ENCODE measurements around the gene SDC4. TPM values are rescaled to one million over a fixed set of nuclear protein-coding genes. Genes with fewer than 3 reads are reported as not detected.

SDC4 gene
- total and polyA plus RNA-seq, 9 of the 15 experiments (the other 6 are each of a cell fraction or from before 2014, with no cell fraction given): 2.1 to 10.7 (median 6.3) TPM

DNA sequence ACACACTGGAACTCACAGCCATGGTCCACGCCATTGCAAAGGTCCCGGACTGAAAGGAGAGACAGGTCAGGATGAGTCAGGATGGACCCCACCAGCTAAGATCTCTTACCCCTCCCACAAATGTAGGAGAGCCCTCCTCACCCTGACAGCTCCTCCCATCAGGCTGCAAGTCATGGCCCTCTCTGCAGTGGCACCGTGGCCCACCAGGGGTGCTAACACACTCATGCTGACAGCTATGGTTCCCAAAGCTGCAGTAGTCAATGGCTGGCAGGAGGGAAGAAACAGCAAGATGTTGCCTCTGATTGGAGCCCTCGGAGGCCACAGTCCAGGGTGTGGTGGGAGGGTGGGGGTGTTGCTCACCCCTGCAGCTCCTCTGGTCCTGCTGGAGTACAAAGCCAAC lies 47.3 kb downstream of the SDC4 start (continued):
- TF ChIP-seq GABPB1 (CRISPR knock-in tag; IDR thresholded peaks at IDR 0.05) (no peak), PCBP2 (IDR thresholded peaks at IDR 0.05; ENCODE audit: low read depth, low read length, poor library complexity, severe bottlenecking) (no peak), HDAC6 (IDR thresholded peaks at IDR 0.05; ENCODE audit: low read depth, low read length) (no peak), JUN (IDR thresholded peaks at IDR 0.05; ENCODE audit: borderline replicate concordance, low read depth, low read length) (no peak), JUN (CRISPR knock-in tag; IDR thresholded peaks at IDR 0.05; ENCODE audit: borderline replicate concordance) (no peak), ZNF57 (CRISPR knock-in tag; IDR thresholded peaks at IDR 0.05) (no peak), RBM39 (optimal IDR thresholded peaks at IDR 0.05; ENCODE audit: low read depth, low read length) (no peak), MAFK (IDR thresholded peaks at IDR 0.05; ENCODE audit: low read length) (0 out of 2 replicates have a peak, but pooled peaks have one; percentile 19), MCM7 (IDR thresholded peaks at IDR 0.05) (no peak), MCM5 (IDR thresholded peaks at IDR 0.05; ENCODE audit: low read depth) (no peak), ZNF830 (CRISPR knock-in tag; IDR thresholded peaks at IDR 0.05) (no peak), YY1 (IDR thresholded peaks at IDR 0.05; ENCODE audit: borderline replicate concordance in 1 of 3, control insufficient read depth in 1 of 3, extremely low read depth in 1 of 3, insufficient read depth in 3 of 3, insufficient read length in 1 of 3, insufficient replicate concordance in 2 of 3, low read depth in 1 of 3, low read length in 2 of 3) (peak in 1 of 3 experiments; percentile 57), ILF3 (IDR thresholded peaks at IDR 0.05; ENCODE audit: borderline replicate concordance) (no peak), SP2 (IDR thresholded peaks at IDR 0.05; ENCODE audit: extremely low read depth, low read depth, low read length, poor library complexity, severe bottlenecking) (no peak), BMI1 (IDR thresholded peaks at IDR 0.05; ENCODE audit: low read length) (no peak), NFATC3 (IDR thresholded peaks at IDR 0.05) (no peak), MEIS2 (IDR thresholded peaks at IDR 0.05; ENCODE audit: partially characterized antibody) (peak; percentile 51), JUND (IDR thresholded peaks at IDR 0.05; ENCODE audit: borderline replicate concordance, low read depth, low read length) (0 out of 2 replicates have a peak, but pooled peaks have one; percentile 14), JUND (tag; IDR thresholded peaks at IDR 0.05; ENCODE audit: borderline replicate concordance, low read depth, low read length) (no peak), CTCF (IDR thresholded peaks at IDR 0.05 in 2 of 3, conservative IDR thresholded peaks at IDR 0.05 in 1 of 3; ENCODE audit: insufficient read depth in 2 of 3, low read depth in 1 of 3, low read length in 3 of 3) (peak; percentile 66 to 72 (median 70)), SMARCB1 (IDR thresholded peaks at IDR 0.05; ENCODE audit: insufficient read length, low read depth) (no peak), KLF10 (CRISPR knock-in tag; IDR thresholded peaks at IDR 0.05) (no peak), CREM (IDR thresholded peaks at IDR 0.05; ENCODE audit: low read depth) (peak; percentile 61)

Data from K562 (cell line).